Forelimb muscle (tissue), 1 donor: ENCODE measurements around the gene NDUFB7. TPM values are rescaled to one million over a fixed set of nuclear protein-coding genes. Genes with fewer than 3 reads are reported as not detected.

Experiments
- DNase-seq: peaks from one replicate; pipeline ENCODE4 v3.0.0-alpha.2; 2013; ENCODE audit warnings: low read depth
- polyA plus RNA-seq: library from polyadenylated mRNA; unstranded; fragments of 120-200 nt; gene quantifications from one replicate; pipeline ENCODE4 v1.2.1, GENCODE V29; 2013; ENCODE audit not compliant: insufficient read length

The NDUFB7 gene
- polyA plus RNA-seq, 1 donor, result 132 TPM

DNA sequence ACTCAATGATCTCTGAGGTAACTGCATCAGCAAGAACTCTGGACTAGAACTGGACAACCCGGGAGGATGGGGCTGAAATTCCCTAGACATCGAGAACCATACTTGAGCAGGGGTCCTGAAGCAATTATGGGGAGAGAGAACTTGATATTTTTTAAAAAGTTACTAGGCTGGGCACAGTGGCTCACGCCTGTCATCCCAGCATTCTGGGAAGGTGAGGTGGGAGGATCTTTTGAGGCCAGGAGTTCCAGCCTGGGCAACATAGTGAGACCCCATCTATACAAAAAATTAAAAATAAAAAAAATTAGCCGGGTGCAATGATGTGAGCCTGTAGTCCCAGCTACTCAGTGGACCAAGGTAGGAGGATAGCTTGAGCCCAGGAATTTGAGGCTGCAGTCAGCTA lies 51.3 kb downstream of the NDUFB7 start:
- DNase-seq, result no peak

DNA sequence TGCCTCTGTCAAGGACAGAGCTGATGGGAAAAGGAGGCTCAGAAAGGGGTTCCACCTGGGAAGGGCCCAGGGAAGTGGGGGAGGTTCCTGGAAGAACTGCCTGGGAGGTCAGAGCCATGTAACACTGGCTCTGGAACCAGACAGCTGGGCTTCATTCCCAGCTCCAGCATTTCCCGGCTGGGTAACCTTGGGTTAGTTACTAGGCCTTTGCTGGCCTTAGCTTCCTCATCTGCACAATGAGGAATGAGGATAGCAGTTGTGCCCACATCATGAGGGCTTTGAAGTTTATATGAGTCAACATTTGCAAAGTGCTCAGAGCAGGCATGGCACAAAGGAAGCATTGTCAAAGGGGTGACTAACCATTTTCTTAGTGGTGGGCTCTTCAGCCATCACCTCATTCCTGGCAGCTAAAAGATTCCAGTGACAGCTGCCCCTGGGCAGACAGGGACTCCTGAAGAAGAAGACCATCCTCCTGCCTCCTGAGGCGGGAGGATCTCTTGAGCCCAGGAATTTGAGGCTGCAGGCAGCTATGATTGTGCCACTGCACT lies 51.9 kb downstream of the NDUFB7 start:
- DNase-seq, result no peak

DNA sequence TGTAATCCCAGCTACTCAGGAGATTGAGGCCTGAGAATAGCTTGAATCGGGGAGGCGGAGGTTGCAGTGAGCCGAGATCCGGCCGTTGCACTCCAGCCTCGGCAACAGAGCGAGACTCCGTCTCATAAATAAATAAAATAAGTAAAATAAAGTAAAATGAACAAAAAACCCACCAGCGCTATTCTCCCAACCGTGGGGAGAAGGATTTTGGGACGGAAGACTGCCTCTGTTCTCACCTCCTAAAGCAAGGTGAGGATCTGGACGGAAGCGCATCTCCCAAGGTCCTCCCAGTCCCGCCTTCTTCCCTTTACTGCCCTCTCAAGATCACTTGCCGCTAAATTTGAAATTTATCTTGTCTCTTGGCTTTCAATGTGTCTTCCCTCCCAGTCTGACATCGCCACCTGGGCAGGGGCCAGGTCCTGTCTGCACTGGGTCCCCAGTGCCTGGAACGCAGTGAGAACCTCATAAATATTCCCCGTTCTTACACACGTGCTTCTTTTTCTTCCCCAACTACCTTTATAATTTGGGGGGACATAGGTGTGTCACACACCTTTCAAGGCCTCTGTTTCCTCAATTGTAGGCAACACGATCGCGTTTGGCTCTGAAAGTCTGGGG lies 52.5 kb downstream of the NDUFB7 start:
- DNase-seq, result no peak

DNA sequence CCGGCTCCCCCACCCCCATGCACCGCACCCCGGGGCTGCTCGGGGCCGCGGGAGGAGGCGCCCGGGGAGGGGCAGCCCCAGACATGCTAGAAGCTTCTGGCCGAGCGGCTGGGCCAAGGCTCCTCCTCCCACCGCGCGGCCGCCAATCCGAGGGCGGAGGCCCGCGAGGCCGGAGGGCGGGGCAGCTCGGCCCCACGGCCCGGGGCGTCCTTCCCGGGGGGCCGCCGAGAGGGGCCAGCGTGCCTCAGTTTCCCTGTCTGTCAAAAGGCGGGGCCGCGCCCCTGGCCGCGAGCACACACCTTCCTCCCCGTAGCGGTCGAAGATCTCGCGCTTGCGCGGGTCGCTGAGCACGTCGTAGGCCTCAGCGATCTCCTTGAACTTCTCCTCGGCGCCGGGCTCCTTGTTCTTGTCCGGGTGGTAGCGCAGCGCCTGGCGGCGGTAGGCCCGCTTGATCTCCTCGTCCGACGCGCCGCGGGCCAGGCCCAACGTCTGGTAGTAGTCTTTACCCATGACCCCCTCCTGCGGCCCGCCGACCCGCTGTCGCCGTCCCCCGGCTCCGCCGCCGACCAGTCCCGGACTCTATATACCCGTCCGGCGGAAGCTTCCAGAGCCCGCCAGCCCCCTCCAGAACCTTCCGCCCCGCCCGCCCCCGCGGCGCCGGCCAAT lies 53.9 kb downstream of the NDUFB7 start, which contains the start of gene DNAJB1:
TSS of gene DNAJB1 (minus strand) at position 558 of the 666 bp plus-strand sequence. CDS start at position 510, 48 bp downstream.
- DNase-seq, result no peak

DNA sequence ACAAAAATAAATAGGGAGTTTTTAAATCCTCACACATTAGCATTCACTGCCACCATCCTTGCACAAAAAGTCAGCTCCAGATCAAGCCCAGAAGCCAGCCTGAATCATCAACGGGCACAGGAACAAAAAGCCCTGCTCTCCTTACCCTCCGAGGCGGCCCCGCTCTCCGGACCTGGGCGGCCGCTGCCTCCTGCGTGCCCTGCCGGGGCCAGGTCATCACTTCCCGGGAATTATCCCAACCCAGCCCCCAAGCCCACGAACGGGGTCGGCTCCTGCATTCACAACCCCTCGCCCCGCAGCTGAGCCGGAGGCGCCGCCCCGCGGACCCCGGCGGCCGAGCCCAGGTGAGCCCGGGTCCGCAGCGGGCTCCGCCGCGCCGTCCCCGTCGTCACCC lies 54.4 kb downstream of the NDUFB7 start:
- DNase-seq, result no peak

DNA sequence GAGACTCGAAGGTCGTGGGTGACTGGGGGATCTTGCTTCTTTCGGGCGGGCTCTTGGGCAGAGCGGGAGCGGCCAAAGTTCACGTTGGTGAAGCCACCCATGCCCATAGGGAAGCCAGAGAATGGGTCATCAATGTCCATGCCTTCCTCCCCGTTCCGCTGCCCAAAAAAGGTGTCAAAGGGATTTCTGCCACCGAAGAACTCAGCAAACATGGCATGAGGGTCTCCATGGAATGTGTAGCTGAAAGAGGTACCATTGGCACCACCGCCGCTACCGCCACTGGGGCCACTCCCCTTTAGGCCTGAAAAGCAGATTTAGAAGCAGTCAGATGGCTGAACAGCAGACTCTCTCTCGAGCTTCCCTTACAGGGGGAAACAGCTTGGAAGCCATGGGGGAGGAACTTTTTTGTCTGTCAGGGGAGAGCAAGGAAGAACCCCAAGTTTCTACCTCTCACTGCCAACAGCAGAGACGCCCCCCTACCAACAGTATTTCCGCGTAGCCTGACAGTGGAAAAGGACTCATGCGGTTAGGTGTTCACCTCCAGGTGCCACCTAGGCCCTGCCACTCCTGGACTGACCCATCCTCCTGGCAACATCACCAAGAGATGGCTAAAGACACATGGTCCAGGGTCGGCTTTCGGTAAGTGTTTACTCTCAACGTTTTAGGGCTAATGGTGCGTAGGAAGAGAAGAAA lies 55.0 kb downstream of the NDUFB7 start:
- no peak for DNase-seq

Other genes starting within 250 kb of the NDUFB7 start
- gene ADGRE5, start 190.6 kb downstream of the NDUFB7 start, polyA plus RNA-seq, result 58.2 TPM
- 41.3 TPM for gene DDX39A, start 152.7 kb downstream of the NDUFB7 start, polyA plus RNA-seq
- gene PKN1, start 138.8 kb downstream of the NDUFB7 start, polyA plus RNA-seq, result 65.8 TPM
- gene PTGER1, start 96.7 kb downstream of the NDUFB7 start, polyA plus RNA-seq, result not detected
- gene GIPC1, start 75.9 kb downstream of the NDUFB7 start, polyA plus RNA-seq, result 41.1 TPM
- 85.5 TPM for gene DNAJB1, start 53.7 kb downstream of the NDUFB7 start, polyA plus RNA-seq
- 119 TPM for gene TECR, start 42.5 kb downstream of the NDUFB7 start, polyA plus RNA-seq
- not detected for gene CLEC17A, start 11.0 kb upstream of the NDUFB7 start, polyA plus RNA-seq
- not detected for gene ADGRE3, start 102.8 kb upstream of the NDUFB7 start, polyA plus RNA-seq
- 22.0 TPM for gene ZNF333, start 118.0 kb upstream of the NDUFB7 start, polyA plus RNA-seq
- 0.51 TPM for gene ADGRE2, start 206.5 kb upstream of the NDUFB7 start, polyA plus RNA-seq